ENCODE measurements around the gene AATK. TPM values are rescaled to one million over a fixed set of nuclear protein-coding genes. Genes with fewer than 3 reads are reported as not detected.

Gene AATK
- total and polyA plus RNA-seq, 2 experiments from 2014 or later, result 1.1 to 5.0 TPM

DNA sequence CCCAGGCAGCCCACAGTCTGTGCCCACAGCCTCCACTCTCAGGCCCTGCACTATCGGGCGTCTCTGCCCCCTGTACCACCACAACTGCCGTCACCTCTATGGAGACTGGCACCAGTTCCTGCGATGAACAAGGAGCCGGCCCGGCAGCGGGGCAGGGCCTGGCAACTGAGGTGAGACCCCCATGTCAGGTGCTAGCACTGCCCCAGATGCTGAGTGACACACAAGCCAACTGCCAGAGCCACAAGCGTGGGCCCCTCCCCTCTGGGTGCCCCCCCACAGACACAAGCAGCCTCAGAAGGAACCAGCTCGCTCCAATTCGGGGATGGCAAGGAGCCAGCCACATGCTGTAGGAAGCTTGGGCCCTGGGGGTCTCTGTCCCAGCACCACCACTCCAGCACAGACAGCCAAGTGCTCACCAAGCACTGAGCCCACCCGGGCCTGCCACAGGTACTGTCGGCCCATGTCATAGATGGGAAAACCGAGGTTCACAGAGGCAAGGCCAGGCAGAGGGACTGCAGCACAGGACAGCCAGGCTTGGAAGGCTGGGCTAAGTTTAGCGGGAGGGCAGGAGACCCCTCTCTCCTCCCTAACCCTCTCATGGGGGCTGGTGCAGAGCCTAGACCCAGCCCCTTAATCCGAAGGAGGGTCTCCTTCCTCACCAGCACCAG lies 2.2 kb downstream of the AATK start:
- ATAC-seq (no peak), DNase-seq (ENCODE audit: low spot score) (no peak)
- H3K4me3 Mint-ChIP-seq, result no peak overlapping the region

More for the DNA sequence above, 2.2 kb downstream of the AATK start:
- Mint-ChIP-seq H3K27ac (no peak overlapping the region; the same call in 1 of the 2 replicates), H3K9me3 (no peaks in the 10 kb centered on the region), H3K36me3 (ENCODE audit: low read depth) (no peaks in the 10 kb centered on the region), H3K4me1 (peaks cover 2% of the 10 kb centered on the region; the same call in 1 of the 3 replicates), H3K27me3 (ENCODE audit: insufficient read depth, low read depth, poor library complexity) (peaks cover 6% of the 10 kb centered on the region)
- Histone ChIP-seq H3K4me3 (no peak overlapping the region), H3K4me2 (no peak overlapping the region), H3K27me3 (ENCODE audit: insufficient read depth) (no peaks in the 10 kb centered on the region), H4K20me1 (replicated peaks; ENCODE audit: insufficient read depth) (no peaks in the 10 kb centered on the region), H3K9me2 (ENCODE audit: insufficient read depth) (no peaks in the 10 kb centered on the region), H3K36me3 (ENCODE audit: insufficient read depth) (no peaks in the 10 kb centered on the region), H3K79me2 (replicated peaks; ENCODE audit: insufficient read depth) (no peaks in the 10 kb centered on the region), H3F3A (replicated peaks; ENCODE audit: low read depth) (no peaks in the 10 kb centered on the region), H3K27ac (ENCODE audit: low read depth) (no peak overlapping the region), H3K4me1 (ENCODE audit: insufficient read depth) (no peaks in the 10 kb centered on the region), H2AFZ (no peak overlapping the region)
- TF ChIP-seq, protein P1, sequence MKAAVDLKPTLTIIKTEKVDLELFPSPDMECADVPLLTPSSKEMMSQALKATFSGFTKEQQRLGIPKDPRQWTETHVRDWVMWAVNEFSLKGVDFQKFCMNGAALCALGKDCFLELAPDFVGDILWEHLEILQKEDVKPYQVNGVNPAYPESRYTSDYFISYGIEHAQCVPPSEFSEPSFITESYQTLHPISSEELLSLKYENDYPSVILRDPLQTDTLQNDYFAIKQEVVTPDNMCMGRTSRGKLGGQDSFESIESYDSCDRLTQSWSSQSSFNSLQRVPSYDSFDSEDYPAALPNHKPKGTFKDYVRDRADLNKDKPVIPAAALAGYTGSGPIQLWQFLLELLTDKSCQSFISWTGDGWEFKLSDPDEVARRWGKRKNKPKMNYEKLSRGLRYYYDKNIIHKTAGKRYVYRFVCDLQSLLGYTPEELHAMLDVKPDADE (IDR thresholded peaks at IDR 0.05), result no peak
- no peak for TF ChIP-seq NANOG (IDR thresholded peaks at IDR 0.05; ENCODE audit: borderline replicate concordance)
- no peak for TF ChIP-seq EZH2 (IDR thresholded peaks at IDR 0.05; ENCODE audit: low read depth, unreplicated experiment)
- TF ChIP-seq, protein P2, sequence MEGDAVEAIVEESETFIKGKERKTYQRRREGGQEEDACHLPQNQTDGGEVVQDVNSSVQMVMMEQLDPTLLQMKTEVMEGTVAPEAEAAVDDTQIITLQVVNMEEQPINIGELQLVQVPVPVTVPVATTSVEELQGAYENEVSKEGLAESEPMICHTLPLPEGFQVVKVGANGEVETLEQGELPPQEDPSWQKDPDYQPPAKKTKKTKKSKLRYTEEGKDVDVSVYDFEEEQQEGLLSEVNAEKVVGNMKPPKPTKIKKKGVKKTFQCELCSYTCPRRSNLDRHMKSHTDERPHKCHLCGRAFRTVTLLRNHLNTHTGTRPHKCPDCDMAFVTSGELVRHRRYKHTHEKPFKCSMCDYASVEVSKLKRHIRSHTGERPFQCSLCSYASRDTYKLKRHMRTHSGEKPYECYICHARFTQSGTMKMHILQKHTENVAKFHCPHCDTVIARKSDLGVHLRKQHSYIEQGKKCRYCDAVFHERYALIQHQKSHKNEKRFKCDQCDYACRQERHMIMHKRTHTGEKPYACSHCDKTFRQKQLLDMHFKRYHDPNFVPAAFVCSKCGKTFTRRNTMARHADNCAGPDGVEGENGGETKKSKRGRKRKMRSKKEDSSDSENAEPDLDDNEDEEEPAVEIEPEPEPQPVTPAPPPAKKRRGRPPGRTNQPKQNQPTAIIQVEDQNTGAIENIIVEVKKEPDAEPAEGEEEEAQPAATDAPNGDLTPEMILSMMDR (conservative IDR thresholded peaks at IDR 0.05; ENCODE audit: low read depth in 2 of 2), result no peak
- TF ChIP-seq CREB1 (CRISPR knock-in tag; IDR thresholded peaks at IDR 0.05; ENCODE audit: low read depth), result no peak
- TF ChIP-seq STAT1 (IDR thresholded peaks at IDR 0.05; ENCODE audit: unreplicated experiment), result no peak
- TF ChIP-seq ZNF114 (CRISPR knock-in tag; IDR thresholded peaks at IDR 0.05), result no peak
- no peak for TF ChIP-seq POLR2AphosphoS5 (IDR thresholded peaks at IDR 0.05; ENCODE audit: low read depth)
- TF ChIP-seq, protein P3, sequence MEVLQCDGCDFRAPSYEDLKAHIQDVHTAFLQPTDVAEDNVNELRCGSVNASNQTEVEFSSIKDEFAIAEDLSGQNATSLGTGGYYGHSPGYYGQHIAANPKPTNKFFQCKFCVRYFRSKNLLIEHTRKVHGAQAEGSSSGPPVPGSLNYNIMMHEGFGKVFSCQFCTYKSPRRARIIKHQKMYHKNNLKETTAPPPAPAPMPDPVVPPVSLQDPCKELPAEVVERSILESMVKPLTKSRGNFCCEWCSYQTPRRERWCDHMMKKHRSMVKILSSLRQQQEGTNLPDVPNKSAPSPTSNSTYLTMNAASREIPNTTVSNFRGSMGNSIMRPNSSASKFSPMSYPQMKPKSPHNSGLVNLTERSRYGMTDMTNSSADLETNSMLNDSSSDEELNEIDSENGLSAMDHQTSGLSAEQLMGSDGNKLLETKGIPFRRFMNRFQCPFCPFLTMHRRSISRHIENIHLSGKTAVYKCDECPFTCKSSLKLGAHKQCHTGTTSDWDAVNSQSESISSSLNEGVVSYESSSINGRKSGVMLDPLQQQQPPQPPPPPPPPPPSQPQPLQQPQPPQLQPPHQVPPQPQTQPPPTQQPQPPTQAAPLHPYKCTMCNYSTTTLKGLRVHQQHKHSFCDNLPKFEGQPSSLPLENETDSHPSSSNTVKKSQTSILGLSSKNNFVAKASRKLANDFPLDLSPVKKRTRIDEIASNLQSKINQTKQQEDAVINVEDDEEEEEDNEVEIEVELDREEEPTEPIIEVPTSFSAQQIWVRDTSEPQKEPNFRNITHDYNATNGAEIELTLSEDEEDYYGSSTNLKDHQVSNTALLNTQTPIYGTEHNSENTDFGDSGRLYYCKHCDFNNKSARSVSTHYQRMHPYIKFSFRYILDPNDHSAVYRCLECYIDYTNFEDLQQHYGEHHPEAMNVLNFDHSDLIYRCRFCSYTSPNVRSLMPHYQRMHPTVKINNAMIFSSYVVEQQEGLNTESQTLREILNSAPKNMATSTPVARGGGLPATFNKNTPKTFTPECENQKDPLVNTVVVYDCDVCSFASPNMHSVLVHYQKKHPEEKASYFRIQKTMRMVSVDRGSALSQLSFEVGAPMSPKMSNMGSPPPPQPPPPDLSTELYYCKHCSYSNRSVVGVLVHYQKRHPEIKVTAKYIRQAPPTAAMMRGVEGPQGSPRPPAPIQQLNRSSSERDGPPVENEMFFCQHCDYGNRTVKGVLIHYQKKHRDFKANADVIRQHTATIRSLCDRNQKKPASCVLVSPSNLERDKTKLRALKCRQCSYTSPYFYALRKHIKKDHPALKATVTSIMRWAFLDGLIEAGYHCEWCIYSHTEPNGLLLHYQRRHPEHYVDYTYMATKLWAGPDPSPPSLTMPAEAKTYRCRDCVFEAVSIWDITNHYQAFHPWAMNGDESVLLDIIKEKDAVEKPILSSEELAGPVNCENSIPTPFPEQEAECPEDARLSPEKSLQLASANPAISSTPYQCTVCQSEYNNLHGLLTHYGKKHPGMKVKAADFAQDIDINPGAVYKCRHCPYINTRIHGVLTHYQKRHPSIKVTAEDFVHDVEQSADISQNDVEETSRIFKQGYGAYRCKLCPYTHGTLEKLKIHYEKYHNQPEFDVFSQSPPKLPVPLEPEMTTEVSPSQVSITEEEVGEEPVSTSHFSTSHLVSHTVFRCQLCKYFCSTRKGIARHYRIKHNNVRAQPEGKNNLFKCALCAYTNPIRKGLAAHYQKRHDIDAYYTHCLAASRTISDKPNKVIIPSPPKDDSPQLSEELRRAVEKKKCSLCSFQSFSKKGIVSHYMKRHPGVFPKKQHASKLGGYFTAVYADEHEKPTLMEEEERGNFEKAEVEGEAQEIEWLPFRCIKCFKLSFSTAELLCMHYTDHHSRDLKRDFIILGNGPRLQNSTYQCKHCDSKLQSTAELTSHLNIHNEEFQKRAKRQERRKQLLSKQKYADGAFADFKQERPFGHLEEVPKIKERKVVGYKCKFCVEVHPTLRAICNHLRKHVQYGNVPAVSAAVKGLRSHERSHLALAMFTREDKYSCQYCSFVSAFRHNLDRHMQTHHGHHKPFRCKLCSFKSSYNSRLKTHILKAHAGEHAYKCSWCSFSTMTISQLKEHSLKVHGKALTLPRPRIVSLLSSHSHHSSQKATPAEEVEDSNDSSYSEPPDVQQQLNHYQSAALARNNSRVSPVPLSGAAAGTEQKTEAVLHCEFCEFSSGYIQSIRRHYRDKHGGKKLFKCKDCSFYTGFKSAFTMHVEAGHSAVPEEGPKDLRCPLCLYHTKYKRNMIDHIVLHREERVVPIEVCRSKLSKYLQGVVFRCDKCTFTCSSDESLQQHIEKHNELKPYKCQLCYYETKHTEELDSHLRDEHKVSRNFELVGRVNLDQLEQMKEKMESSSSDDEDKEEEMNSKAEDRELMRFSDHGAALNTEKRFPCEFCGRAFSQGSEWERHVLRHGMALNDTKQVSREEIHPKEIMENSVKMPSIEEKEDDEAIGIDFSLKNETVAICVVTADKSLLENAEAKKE (CRISPR knock-in tag; IDR thresholded peaks at IDR 0.05), result no peak
- TF ChIP-seq JUNB (IDR thresholded peaks at IDR 0.05; ENCODE audit: unreplicated experiment), result no peak
- no peak for TF ChIP-seq ZNF331 (CRISPR knock-in tag; IDR thresholded peaks at IDR 0.05; ENCODE audit: low read depth)
- TF ChIP-seq EZH2phosphoT487 (IDR thresholded peaks at IDR 0.05; ENCODE audit: unreplicated experiment), result no peak
- TF ChIP-seq, protein P4, sequence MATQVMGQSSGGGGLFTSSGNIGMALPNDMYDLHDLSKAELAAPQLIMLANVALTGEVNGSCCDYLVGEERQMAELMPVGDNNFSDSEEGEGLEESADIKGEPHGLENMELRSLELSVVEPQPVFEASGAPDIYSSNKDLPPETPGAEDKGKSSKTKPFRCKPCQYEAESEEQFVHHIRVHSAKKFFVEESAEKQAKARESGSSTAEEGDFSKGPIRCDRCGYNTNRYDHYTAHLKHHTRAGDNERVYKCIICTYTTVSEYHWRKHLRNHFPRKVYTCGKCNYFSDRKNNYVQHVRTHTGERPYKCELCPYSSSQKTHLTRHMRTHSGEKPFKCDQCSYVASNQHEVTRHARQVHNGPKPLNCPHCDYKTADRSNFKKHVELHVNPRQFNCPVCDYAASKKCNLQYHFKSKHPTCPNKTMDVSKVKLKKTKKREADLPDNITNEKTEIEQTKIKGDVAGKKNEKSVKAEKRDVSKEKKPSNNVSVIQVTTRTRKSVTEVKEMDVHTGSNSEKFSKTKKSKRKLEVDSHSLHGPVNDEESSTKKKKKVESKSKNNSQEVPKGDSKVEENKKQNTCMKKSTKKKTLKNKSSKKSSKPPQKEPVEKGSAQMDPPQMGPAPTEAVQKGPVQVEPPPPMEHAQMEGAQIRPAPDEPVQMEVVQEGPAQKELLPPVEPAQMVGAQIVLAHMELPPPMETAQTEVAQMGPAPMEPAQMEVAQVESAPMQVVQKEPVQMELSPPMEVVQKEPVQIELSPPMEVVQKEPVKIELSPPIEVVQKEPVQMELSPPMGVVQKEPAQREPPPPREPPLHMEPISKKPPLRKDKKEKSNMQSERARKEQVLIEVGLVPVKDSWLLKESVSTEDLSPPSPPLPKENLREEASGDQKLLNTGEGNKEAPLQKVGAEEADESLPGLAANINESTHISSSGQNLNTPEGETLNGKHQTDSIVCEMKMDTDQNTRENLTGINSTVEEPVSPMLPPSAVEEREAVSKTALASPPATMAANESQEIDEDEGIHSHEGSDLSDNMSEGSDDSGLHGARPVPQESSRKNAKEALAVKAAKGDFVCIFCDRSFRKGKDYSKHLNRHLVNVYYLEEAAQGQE (IDR thresholded peaks at IDR 0.05; ENCODE audit: unreplicated experiment), result no peak

All from GM23338 (cell line).